ENCODE data around the gene PRKN.

- no peak for TF ChIP-seq CTCF (IDR thresholded peaks at IDR 0.05; ENCODE audit: borderline replicate concordance, extremely low read depth, low read length, poor library complexity, severe bottlenecking)
- no peak for TF ChIP-seq EZH2 (IDR thresholded peaks at IDR 0.05; ENCODE audit: borderline replicate concordance, low read depth, low read length, severe bottlenecking)
These were observed 1103.5 kb downstream of the PRKN start for GRCh38 chr6:161624111-161624510.

Data from DND-41 (cell line).